Parathyroid adenoma (tissue), 2 donors: ENCODE data around the gene GRIK3.

ENCODE experiments used
- H2AFZ ChIP-seq: fragments of 300-600 bp; sonication (generic); one replicate; pipeline ENCODE4 v1.7.0; 2017; ENCODE audit warnings: antibody characterized with exemption, mild to moderate bottlenecking
- H3K27ac ChIP-seq: fragments of 300-600 bp; sonication (generic); one replicate; pipeline ENCODE4 v1.7.0; 2017
- H3K27me3 ChIP-seq: fragments of 300-600 bp; sonication (generic); one replicate; pipeline ENCODE4 v1.7.0; 2017; ENCODE audit warnings: low read length; ENCODE audit not compliant: control insufficient read depth, insufficient read depth
- H3K36me3 ChIP-seq: fragments of 300-600 bp; sonication (generic); one replicate; pipeline ENCODE4 v1.7.0; 2017; ENCODE audit warnings: low read length; ENCODE audit not compliant: control insufficient read depth, insufficient read depth
- H3K4me1 ChIP-seq: fragments of 300-600 bp; sonication (generic); one replicate; pipeline ENCODE4 v1.7.0; 2017; ENCODE audit warnings: control low read depth
- H3K4me2 ChIP-seq: fragments of 300-600 bp; sonication (generic); one replicate; pipeline ENCODE4 v1.7.0; 2017; ENCODE audit warnings: low read length
- H3K4me3 ChIP-seq: fragments of 300-600 bp; sonication (generic); one replicate; pipeline ENCODE4 v1.7.0; 2017; ENCODE audit warnings: low read depth, low read length
- H3K79me2 ChIP-seq: fragments of 300-600 bp; sonication (generic); one replicate; pipeline ENCODE4 v1.7.0; 2017; ENCODE audit warnings: control low read depth
- H3K9ac ChIP-seq: fragments of 300-600 bp; sonication (generic); one replicate; pipeline ENCODE4 v1.7.0; 2017; ENCODE audit warnings: mild to moderate bottlenecking
- H3K9me3 ChIP-seq: fragments of 300-600 bp; sonication (generic); one replicate; pipeline ENCODE4 v1.7.0; 2017; ENCODE audit warnings: low read length; ENCODE audit not compliant: control insufficient read depth
- TF ChIP-seq, protein P1 (sequence below): fragments of 300-600 bp; sonication (generic); IDR thresholded peaks from one replicate; pipeline ENCODE4 v1.7.0; 2017; ENCODE audit warnings: antibody characterized with exemption, mild to moderate bottlenecking
- donor health status: primary hyperparathyroidism.

The GRIK3 gene

DNA sequence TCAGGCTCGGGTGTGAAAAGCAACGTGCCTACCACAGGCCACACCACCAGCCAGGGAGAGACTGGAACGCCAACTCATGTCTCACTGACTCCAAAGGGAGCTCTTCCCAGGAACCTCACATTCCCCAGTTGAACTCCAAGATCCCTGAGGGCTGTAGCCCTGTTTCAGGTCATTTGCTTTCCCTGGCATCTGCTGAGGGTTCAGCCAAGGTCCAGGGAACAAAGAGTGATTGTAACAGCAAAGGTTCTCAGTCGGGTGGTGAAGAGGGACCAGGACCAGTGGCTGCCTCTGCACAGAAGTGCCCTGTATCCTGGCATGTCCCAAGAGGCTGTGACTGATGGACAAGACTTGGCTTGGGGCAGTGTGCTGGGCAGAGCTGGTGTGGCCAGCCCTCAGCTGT lies 42.8 kb downstream of the GRIK3 start:
- H3K4me1 ChIP-seq = no peaks in the 10 kb centered on the region

DNA sequence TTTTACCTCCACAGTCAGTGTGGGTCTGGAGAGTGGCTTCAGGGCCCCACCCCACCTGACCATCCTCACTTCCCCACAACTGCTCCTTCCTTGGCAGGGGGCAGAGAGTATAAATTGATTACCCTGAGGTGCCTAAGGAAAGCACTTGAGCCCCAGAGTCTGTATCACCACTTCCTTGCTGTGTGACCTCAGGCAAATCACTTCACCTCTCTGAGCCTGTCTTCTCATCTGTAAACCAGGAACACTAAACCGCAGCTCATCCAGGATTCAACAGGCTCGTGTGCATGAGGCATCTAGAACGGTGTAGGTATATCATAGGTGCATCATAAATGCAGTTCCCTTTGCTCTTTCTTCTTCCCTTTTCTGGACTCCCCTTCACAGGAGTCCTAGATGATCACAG lies 43.4 kb downstream of the GRIK3 start:
- Histone ChIP-seq H2AFZ (no peak overlapping the region), H3K27ac (no peak overlapping the region), H3K4me1 (no peaks in the 10 kb centered on the region), H3K27me3 (no peaks in the 10 kb centered on the region), H3K4me2 (no peak overlapping the region), H3K79me2 (no peaks in the 10 kb centered on the region), H3K4me3 (no peak overlapping the region), H3K9ac (no peak overlapping the region), H3K36me3 (no peaks in the 10 kb centered on the region), H3K9me3 (no peaks in the 10 kb centered on the region)
- TF ChIP-seq, protein P1, sequence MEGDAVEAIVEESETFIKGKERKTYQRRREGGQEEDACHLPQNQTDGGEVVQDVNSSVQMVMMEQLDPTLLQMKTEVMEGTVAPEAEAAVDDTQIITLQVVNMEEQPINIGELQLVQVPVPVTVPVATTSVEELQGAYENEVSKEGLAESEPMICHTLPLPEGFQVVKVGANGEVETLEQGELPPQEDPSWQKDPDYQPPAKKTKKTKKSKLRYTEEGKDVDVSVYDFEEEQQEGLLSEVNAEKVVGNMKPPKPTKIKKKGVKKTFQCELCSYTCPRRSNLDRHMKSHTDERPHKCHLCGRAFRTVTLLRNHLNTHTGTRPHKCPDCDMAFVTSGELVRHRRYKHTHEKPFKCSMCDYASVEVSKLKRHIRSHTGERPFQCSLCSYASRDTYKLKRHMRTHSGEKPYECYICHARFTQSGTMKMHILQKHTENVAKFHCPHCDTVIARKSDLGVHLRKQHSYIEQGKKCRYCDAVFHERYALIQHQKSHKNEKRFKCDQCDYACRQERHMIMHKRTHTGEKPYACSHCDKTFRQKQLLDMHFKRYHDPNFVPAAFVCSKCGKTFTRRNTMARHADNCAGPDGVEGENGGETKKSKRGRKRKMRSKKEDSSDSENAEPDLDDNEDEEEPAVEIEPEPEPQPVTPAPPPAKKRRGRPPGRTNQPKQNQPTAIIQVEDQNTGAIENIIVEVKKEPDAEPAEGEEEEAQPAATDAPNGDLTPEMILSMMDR = no peak

More for the DNA sequence above, 42.8 kb downstream of the GRIK3 start:
- Histone ChIP-seq H3K27ac (no peak overlapping the region), H2AFZ (no peak overlapping the region), H3K27me3 (no peaks in the 10 kb centered on the region), H3K79me2 (no peaks in the 10 kb centered on the region), H3K4me3 (no peak overlapping the region), H3K4me2 (no peak overlapping the region), H3K9ac (no peak overlapping the region), H3K36me3 (no peaks in the 10 kb centered on the region), H3K9me3 (no peaks in the 10 kb centered on the region)
- TF ChIP-seq, protein P1 = no peak

DNA sequence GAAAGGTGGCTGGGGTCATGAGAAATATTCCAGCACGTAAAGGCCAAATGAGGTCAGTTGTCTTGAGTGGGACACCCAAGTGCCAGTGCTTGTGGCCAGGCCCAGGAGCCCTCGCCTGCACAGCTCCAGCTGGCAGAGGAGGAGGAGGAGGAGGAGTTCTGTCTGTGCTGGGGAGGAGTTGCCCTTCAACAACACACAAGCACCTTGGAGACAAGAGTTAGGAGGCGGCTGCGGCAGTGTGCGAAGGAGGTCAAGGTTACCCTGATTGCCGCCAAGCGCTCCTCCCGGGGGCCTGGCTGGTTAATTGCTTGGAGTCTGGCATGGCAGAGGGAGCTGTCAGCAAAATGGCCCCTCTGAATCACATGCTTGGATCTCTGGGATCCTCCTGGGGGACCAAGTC lies 45.1 kb downstream of the GRIK3 start:
- H3K4me2 ChIP-seq = no peak overlapping the region
- H3K27ac ChIP-seq = no peak overlapping the region
- no peaks in the 10 kb centered on the region for H3K27me3 ChIP-seq
- H3K4me3 ChIP-seq = no peak overlapping the region
- H2AFZ ChIP-seq = no peak overlapping the region
- H3K4me1 ChIP-seq = no peaks in the 10 kb centered on the region
- no peaks in the 10 kb centered on the region for H3K9me3 ChIP-seq
- no peaks in the 10 kb centered on the region for H3K79me2 ChIP-seq
- TF ChIP-seq, protein P1 = no peak
- H3K9ac ChIP-seq = no peak overlapping the region
- H3K36me3 ChIP-seq = no peaks in the 10 kb centered on the region

DNA sequence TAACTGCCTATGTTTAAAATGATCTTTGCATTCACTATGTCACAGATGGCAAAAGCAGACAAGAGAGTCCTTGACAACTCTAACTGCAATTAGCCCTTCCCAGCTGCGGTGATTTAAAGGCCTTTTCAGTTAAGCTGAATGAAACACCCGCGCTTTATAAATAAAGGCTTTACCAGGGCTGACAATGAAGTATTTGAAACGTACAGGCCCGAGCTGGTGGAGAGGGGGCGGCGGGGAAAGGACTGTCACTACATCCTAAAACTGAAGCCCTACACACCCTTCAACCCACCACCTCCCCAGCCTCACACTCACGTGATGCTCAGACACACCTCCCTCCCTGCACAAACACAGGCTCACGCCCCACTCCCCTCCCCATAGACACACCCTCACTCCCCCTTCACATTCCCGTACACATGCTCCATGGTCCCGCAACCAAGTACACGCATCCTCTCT lies 45.5 kb downstream of the GRIK3 start:
- Histone ChIP-seq H2AFZ (no peak overlapping the region), H3K9ac (no peak overlapping the region), H3K79me2 (no peaks in the 10 kb centered on the region), H3K9me3 (no peaks in the 10 kb centered on the region), H3K36me3 (no peaks in the 10 kb centered on the region), H3K4me2 (no peak overlapping the region), H3K27me3 (no peaks in the 10 kb centered on the region), H3K4me3 (no peak overlapping the region), H3K27ac (no peak overlapping the region), H3K4me1 (no peaks in the 10 kb centered on the region)
- TF ChIP-seq, protein P1 = no peak

DNA sequence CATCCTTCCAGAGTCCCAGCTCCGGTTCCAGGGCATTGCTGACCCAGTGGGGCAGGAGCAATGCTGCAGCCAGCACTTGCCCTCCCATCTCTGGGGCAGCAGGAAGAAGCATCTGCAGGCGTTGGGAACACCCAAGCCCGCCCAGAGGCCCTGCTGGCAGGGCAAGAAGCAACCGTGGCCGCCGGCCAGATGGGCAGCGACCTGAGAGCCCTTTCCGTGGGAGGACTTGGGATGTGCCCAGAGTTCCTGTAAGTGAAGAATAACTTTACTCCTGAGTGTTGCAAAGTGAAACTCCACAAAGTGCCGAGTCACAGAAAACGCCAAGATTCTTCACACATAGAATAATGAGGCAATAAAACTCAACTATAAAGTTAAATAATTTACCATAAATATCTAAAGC lies 46.0 kb downstream of the GRIK3 start:
- H3K4me2 ChIP-seq = no peak overlapping the region

More for the DNA sequence above, 46.0 kb downstream of the GRIK3 start:
- Histone ChIP-seq H3K27me3 (no peaks in the 10 kb centered on the region), H2AFZ (no peak overlapping the region), H3K9me3 (no peaks in the 10 kb centered on the region), H3K4me3 (no peak overlapping the region), H3K4me1 (no peaks in the 10 kb centered on the region), H3K36me3 (no peaks in the 10 kb centered on the region), H3K9ac (no peak overlapping the region), H3K27ac (no peak overlapping the region), H3K79me2 (no peaks in the 10 kb centered on the region)
- TF ChIP-seq, protein P1 = no peak
